Breast epithelium (tissue), 4 donors: ENCODE measurements around the gene USP6. TPM values are rescaled to one million over a fixed set of nuclear protein-coding genes. Genes with fewer than 3 reads are reported as not detected.

Experiments
- DNase-seq, 2 donors: peaks; one replicate each; pipeline ENCODE4 v3.0.0-alpha.2; 2019; ENCODE audit warnings: low spot score in 2 of 2
- H3K27ac ChIP-seq, 2 donors: fragments of 200-600 bp; sonication (generic) in 1 of 2; one replicate each; pipeline ENCODE4 v1.5.1; 2016 to 2019; ENCODE audit warnings: mild to moderate bottlenecking in 1 of 2
- H3K27me3 ChIP-seq, 2 donors: fragments of 200-600 bp; sonication (generic) in 1 of 2; one replicate each; pipeline versions ENCODE4 v1.5.1 to v1.6.0; 2017 to 2019; ENCODE audit warnings: control low read depth in 1 of 2, mild to moderate bottlenecking in 1 of 2
- H3K36me3 ChIP-seq: fragments of 200-600 bp; one replicate; pipeline ENCODE4 v1.5.1; 2019
- H3K4me1 ChIP-seq, 2 donors: fragments of 200-600 bp; sonication (generic); one replicate each; pipeline ENCODE4 v1.5.1; 2016 to 2019; ENCODE audit warnings: control low read depth in 1 of 2
- H3K4me3 ChIP-seq, 3 donors: fragments of 200-600 bp; sonication (generic); 1 replicate in 2 of 3; 2 replicates in 1 of 3; pipeline ENCODE4 v1.5.1; 2016 to 2019; ENCODE audit warnings: mild to moderate bottlenecking in 3 of 3, moderate library complexity in 2 of 3
- H3K9me3 ChIP-seq, 2 donors: fragments of 200-600 bp; sonication (generic) in 1 of 2; one replicate each; pipeline ENCODE4 v1.5.1; 2016 to 2019; ENCODE audit warnings: control low read depth in 1 of 2
- CTCF ChIP-seq, 3 donors: fragments of 450-650 bp; IDR thresholded peaks; one replicate each; pipeline ENCODE4 v1.5.1; 2016 to 2017; ENCODE audit warnings: antibody characterized with exemption in 3 of 3, mild to moderate bottlenecking in 3 of 3, moderate library complexity in 3 of 3
- POLR2A ChIP-seq: fragments of 450-650 bp; IDR thresholded peaks from one replicate; pipeline ENCODE4 v1.6.1; 2016; ENCODE audit warnings: antibody characterized with exemption, mild to moderate bottlenecking, moderate library complexity
- POLR2AphosphoS5 ChIP-seq, 3 donors: sonication (generic); formaldehyde crosslinking; IDR thresholded peaks; one replicate each; pipeline ENCODE4 v1.6.1; 2017; ENCODE audit warnings: antibody characterized with exemption in 3 of 3
- intact Hi-C: fragments of 100-400 bp; cut with DNase I; formaldehyde crosslinking; loops from one replicate; pipeline ENCODE4 v1.15.1; 2023; ENCODE audit warnings: low total_unique reads
- total RNA-seq, 3 donors: library from RNA; depleted of rRNA; stranded (reverse); fragments of >200 nt; gene quantifications; one replicate each; pipeline ENCODE4 v1.1.0, GENCODE V29; 2016

Gene USP6
- total RNA-seq, 3 donors from 2014 or later, result 0.16 to 0.44 (median 0.33) TPM

- Histone ChIP-seq H3K4me3 (peak overlapping the region; percentile 56 to 68 (median 57)), H3K4me1 (no peaks in the 10 kb centered on the region), H3K27ac (no peak overlapping the region), H3K27me3 (no peaks in the 10 kb centered on the region), H3K9me3 (peaks cover 41 to 54% of the 10 kb centered on the region in 2 donors), H3K36me3 (no peaks in the 10 kb centered on the region)
- DNase-seq, result no peak
- intact Hi-C loops, result no loop called here
- no peak for TF ChIP-seq POLR2A
- peak in 1 of 3 donors; percentile 13 for TF ChIP-seq POLR2AphosphoS5 (IDR thresholded peaks at IDR 0.05)
Observed at GRCh38 chr17:5097101-5097834, 18.6 kb upstream of the USP6 start.

GRCh38 chr17:5099271-5099670 is 16.6 kb upstream of the USP6 start:
- no peak for DNase-seq
- intact Hi-C loops, result no loop called here
- Histone ChIP-seq H3K27ac (no peak overlapping the region), H3K36me3 (no peaks in the 10 kb centered on the region), H3K27me3 (no peaks in the 10 kb centered on the region), H3K4me1 (no peaks in the 10 kb centered on the region), H3K9me3 (peaks cover 21 to 34% of the 10 kb centered on the region in 2 donors), H3K4me3 (no peak overlapping the region)
- no peak for TF ChIP-seq POLR2A
- TF ChIP-seq POLR2AphosphoS5 (IDR thresholded peaks at IDR 0.05), result no peak
- TF ChIP-seq CTCF (IDR thresholded peaks at IDR 0.05), result no peak

GRCh38 chr17:5100832-5101231 is 15.0 kb upstream of the USP6 start:
- intact Hi-C loops, result no loop called here
- H3K4me3 ChIP-seq, result no peak overlapping the region
- H3K27ac ChIP-seq, result no peak overlapping the region
- H3K9me3 ChIP-seq, result peaks cover 8 to 19% of the 10 kb centered on the region in 2 donors
- peaks cover 1% of the 10 kb centered on the region for H3K36me3 ChIP-seq
- H3K27me3 ChIP-seq, result no peaks in the 10 kb centered on the region
- TF ChIP-seq POLR2AphosphoS5 (IDR thresholded peaks at IDR 0.05) (no peak), POLR2A (no peak), CTCF (IDR thresholded peaks at IDR 0.05) (no peak)
- no peaks in the 10 kb centered on the region for H3K4me1 ChIP-seq
- DNase-seq, result no peak

GRCh38 chr17:5110816-5111215 is 5.0 kb upstream of the USP6 start:
- H3K27me3 ChIP-seq, result peaks cover 3 to 12% of the 10 kb centered on the region in 2 donors
- no peak for DNase-seq
- H3K27ac ChIP-seq, result peak overlapping the region; percentile 76 to 86
- no peak for TF ChIP-seq POLR2A
- TF ChIP-seq POLR2AphosphoS5 (IDR thresholded peaks at IDR 0.05), result no peak
- no peak for TF ChIP-seq CTCF (IDR thresholded peaks at IDR 0.05)
- no peaks in the 10 kb centered on the region for H3K4me1 ChIP-seq
- H3K9me3 ChIP-seq, result no peaks in the 10 kb centered on the region
- H3K4me3 ChIP-seq, result peak overlapping the region; percentile 88 to 95 (median 90)
- peaks cover 6% of the 10 kb centered on the region for H3K36me3 ChIP-seq
- intact Hi-C loops, result no loop called here

GRCh38 chr17:5111402-5112204 is 4.2 kb upstream of the USP6 start, which contains the start of gene ZNF232:
Gene ZNF232, minus strand, starts transcription at chr17:5111878. Its CDS starts 56 bp downstream, at chr17:5111822.
- intact Hi-C loops, result no loop called here
- Histone ChIP-seq H3K4me1 (no peaks in the 10 kb centered on the region), H3K27ac (peak within 1 kb of the TSS; percentile 76 to 86), H3K4me3 (peak within 1 kb of the TSS; percentile 88 to 95 (median 90)), H3K27me3 (peaks cover 6 to 20% of the 10 kb centered on the region in 2 donors), H3K9me3 (no peaks in the 10 kb centered on the region), H3K36me3 (no peaks in the 10 kb centered on the region)
- TF ChIP-seq CTCF (IDR thresholded peaks at IDR 0.05) (peak in 1 of 3 donors; percentile 9), POLR2A (peak; percentile 47), POLR2AphosphoS5 (IDR thresholded peaks at IDR 0.05) (peak; percentile 51 to 68 (median 54))
- peak; percentile 93 to 94 for DNase-seq
